Myocyte (in vitro differentiated cells): ENCODE results near the gene SERINC4. TPM values are rescaled to one million over a fixed set of nuclear protein-coding genes. Genes with fewer than 3 reads are reported as not detected.
A peak's percentile ranks its signal among the peaks of the same experiment; 100 is the strongest.

Experiments used
- DNase-seq: peaks from one replicate; pipeline ENCODE4 v3.0.0-alpha.2; 2012; ENCODE audit warnings: low read depth
- total RNA-seq: library from RNA; depleted of rRNA; stranded (reverse); fragments of >200 nt; gene quantifications from 2 replicates; pipeline ENCODE4 v1.2.3, GENCODE V29; 2014

The SERINC4 gene
- total RNA-seq, 1 donor from 2014 or later, result not detected

- DNase-seq, result no peak
Observed at GRCh38 chr15:43799209-43799944, 643 bp downstream of the SERINC4 start.

- no peak for DNase-seq
Observed at GRCh38 chr15:43796566-43796965, 3.5 kb downstream of the SERINC4 start.

GRCh38 chr15:43795997-43796396 lies 4.0 kb downstream of the SERINC4 start:
- no peak for DNase-seq

- no peak for DNase-seq
Observed at GRCh38 chr15:43795197-43795596, 4.8 kb downstream of the SERINC4 start.

- peak; percentile 74 for DNase-seq
Observed at GRCh38 chr15:43794269-43795037, 5.6 kb downstream of the SERINC4 start.

- DNase-seq, result no peak
Observed at GRCh38 chr15:43793647-43794046, 6.4 kb downstream of the SERINC4 start.

- no peak for DNase-seq
Observed at GRCh38 chr15:43792761-43793476, 7.1 kb downstream of the SERINC4 start.

GRCh38 chr15:43791993-43792760 lies 7.8 kb downstream of the SERINC4 start, which contains the start of gene SERF2:
TSS of gene SERF2 (plus strand) at chr15:43792320. CDS start at chr15:43792377, 57 bp downstream.
- peak; percentile 100 for DNase-seq

- no peak for DNase-seq
Observed at GRCh38 chr15:43789409-43789808, 10.6 kb downstream of the SERINC4 start.

- no peak for DNase-seq
Observed at GRCh38 chr15:43779016-43779415, 21.0 kb downstream of the SERINC4 start.

GRCh38 chr15:43777267-43777914 lies 22.6 kb downstream of the SERINC4 start:
- DNase-seq, result peak; percentile 78

GRCh38 chr15:43776718-43777266 lies 23.2 kb downstream of the SERINC4 start, which contains the start of gene ELL3:
TSS of gene ELL3 (minus strand) at chr15:43776966. CDS start at chr15:43776901, 65 bp downstream.
- no peak for DNase-seq

- DNase-seq, result no peak
Observed at GRCh38 chr15:43776101-43776717, 23.8 kb downstream of the SERINC4 start.

GRCh38 chr15:43775411-43775965 lies 24.5 kb downstream of the SERINC4 start:
- peak; percentile 68 for DNase-seq

- no peak for DNase-seq
Observed at GRCh38 chr15:43774062-43774461, 26.0 kb downstream of the SERINC4 start.

- DNase-seq, result no peak
Observed at GRCh38 chr15:43772624-43773023, 27.4 kb downstream of the SERINC4 start.

- no peak for DNase-seq
Observed at GRCh38 chr15:43771816-43772215, 28.2 kb downstream of the SERINC4 start.

- peak; percentile 58 for DNase-seq
Observed at GRCh38 chr15:43769584-43770228, 30.3 kb downstream of the SERINC4 start.
